Mammary epithelial cell (primary cell): ENCODE data around the gene SLC13A1.

ENCODE experiments used
- EZH2 ChIP-seq: IDR thresholded peaks from 2 replicates; pipeline ENCODE4 v1.6.1; 2012; ENCODE audit warnings: low read length, inconsistent platforms, borderline replicate concordance
- TF ChIP-seq, protein P1 (sequence below), 2 donors: IDR thresholded peaks in 1 of 2; conservative IDR thresholded peaks in 1 of 2; 2 replicates each; pipeline ENCODE4 v1.5.1; 2011 to 2012; ENCODE audit warnings: inconsistent platforms in 2 of 2, low read length in 2 of 2, mild to moderate bottlenecking in 2 of 2, control low read depth in 1 of 2, low read depth in 1 of 2; ENCODE audit not compliant: insufficient read depth in 1 of 2; ENCODE audit errors: extremely low read depth in 1 of 2

DNA sequence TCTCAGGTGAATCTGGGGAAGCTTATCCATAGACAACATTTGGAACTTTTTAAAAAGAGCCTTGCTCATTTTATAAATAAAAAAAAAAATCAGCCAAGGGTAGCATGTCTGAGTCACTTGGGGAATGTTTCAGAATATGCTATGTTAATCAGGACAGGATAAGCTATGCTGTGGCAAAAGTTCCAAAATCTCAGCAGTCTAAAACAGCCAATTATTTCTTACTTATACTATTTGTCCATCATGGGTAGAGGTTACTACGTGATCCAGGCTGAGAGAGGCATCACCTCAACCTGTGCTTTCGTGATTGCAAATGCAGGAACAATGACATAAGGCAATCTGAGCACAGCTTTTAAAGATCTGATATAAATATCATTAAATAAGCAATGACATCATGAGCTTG is 6.5 kb downstream of the SLC13A1 start:
- TF ChIP-seq, protein P1, sequence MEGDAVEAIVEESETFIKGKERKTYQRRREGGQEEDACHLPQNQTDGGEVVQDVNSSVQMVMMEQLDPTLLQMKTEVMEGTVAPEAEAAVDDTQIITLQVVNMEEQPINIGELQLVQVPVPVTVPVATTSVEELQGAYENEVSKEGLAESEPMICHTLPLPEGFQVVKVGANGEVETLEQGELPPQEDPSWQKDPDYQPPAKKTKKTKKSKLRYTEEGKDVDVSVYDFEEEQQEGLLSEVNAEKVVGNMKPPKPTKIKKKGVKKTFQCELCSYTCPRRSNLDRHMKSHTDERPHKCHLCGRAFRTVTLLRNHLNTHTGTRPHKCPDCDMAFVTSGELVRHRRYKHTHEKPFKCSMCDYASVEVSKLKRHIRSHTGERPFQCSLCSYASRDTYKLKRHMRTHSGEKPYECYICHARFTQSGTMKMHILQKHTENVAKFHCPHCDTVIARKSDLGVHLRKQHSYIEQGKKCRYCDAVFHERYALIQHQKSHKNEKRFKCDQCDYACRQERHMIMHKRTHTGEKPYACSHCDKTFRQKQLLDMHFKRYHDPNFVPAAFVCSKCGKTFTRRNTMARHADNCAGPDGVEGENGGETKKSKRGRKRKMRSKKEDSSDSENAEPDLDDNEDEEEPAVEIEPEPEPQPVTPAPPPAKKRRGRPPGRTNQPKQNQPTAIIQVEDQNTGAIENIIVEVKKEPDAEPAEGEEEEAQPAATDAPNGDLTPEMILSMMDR (conservative IDR thresholded peaks at IDR 0.05 in 1 of 2, IDR thresholded peaks at IDR 0.05 in 1 of 2; ENCODE audit: extremely low read depth in 1 of 2, insufficient read depth in 1 of 2, low read depth in 1 of 2, low read length in 2 of 2), result no peak
- TF ChIP-seq EZH2, result no peak
